ES-I3 (cell line): Measurements from ENCODE around the gene MRGPRF.
A peak's percentile ranks its signal among the peaks of the same experiment; 100 is the strongest.

ENCODE experiments used
- H3K36me3 ChIP-seq: 2 replicates; pipeline ENCODE4 v1.6.1; 2013; ENCODE audit warnings: mild to moderate bottlenecking, low read length, control low read depth, moderate library complexity; ENCODE audit not compliant: insufficient read depth
- H3K4me1 ChIP-seq: 2 replicates; pipeline ENCODE4 v1.6.1; 2013; ENCODE audit warnings: mild to moderate bottlenecking, control low read depth, low read length; ENCODE audit not compliant: insufficient read depth
- H3K9ac ChIP-seq: 2 replicates; pipeline ENCODE4 v1.6.1; 2013; ENCODE audit warnings: low read depth, mild to moderate bottlenecking, low read length, moderate library complexity
- H3K9me3 ChIP-seq: 2 replicates; pipeline ENCODE4 v1.6.1; 2013; ENCODE audit warnings: mild to moderate bottlenecking, low read length, moderate library complexity; ENCODE audit not compliant: control insufficient read depth, insufficient read depth

Gene MRGPRF

GRCh38 chr11:69040051-69040450 is 27.0 kb upstream of the MRGPRF start:
- H3K4me1 ChIP-seq: peaks cover 46% of the 10 kb centered on the region
- H3K9ac ChIP-seq: no peak overlapping the region
- H3K9me3 ChIP-seq: no peaks in the 10 kb centered on the region
- H3K36me3 ChIP-seq: no peaks in the 10 kb centered on the region

- Histone ChIP-seq H3K4me1 (peaks cover 44% of the 10 kb centered on the region), H3K36me3 (no peaks in the 10 kb centered on the region), H3K9me3 (no peaks in the 10 kb centered on the region), H3K9ac (no peak overlapping the region)
These were observed 26.5 kb upstream of the MRGPRF start for GRCh38 chr11:69039501-69039900.

GRCh38 chr11:69037544-69037943 is 24.5 kb upstream of the MRGPRF start:
- Histone ChIP-seq H3K9ac (no peak overlapping the region), H3K9me3 (no peaks in the 10 kb centered on the region), H3K36me3 (no peaks in the 10 kb centered on the region), H3K4me1 (peaks cover 38% of the 10 kb centered on the region)

- no peaks in the 10 kb centered on the region for H3K9me3 ChIP-seq
- no peak overlapping the region for H3K9ac ChIP-seq
- no peaks in the 10 kb centered on the region for H3K36me3 ChIP-seq
- peaks cover 38% of the 10 kb centered on the region for H3K4me1 ChIP-seq
These were observed 24.0 kb upstream of the MRGPRF start for GRCh38 chr11:69037074-69037473.

GRCh38 chr11:69035946-69036340 is 22.9 kb upstream of the MRGPRF start:
- peaks cover 30% of the 10 kb centered on the region for H3K4me1 ChIP-seq
- H3K9me3 ChIP-seq: no peaks in the 10 kb centered on the region

GRCh38 chr11:69035150-69035945 is 22.3 kb upstream of the MRGPRF start:
- Histone ChIP-seq H3K36me3 (no peaks in the 10 kb centered on the region), H3K4me1 (peaks cover 25% of the 10 kb centered on the region; the same call in 1 of the 2 replicates), H3K9ac (peak overlapping the region; percentile 33), H3K9me3 (no peaks in the 10 kb centered on the region)

More at GRCh38 chr11:69035946-69036340, 22.9 kb upstream of the MRGPRF start:
- Histone ChIP-seq H3K9ac (no peak overlapping the region), H3K36me3 (no peaks in the 10 kb centered on the region)

GRCh38 chr11:69034123-69034867 is 21.2 kb upstream of the MRGPRF start:
- no peaks in the 10 kb centered on the region for H3K36me3 ChIP-seq
- no peaks in the 10 kb centered on the region for H3K9me3 ChIP-seq
- H3K9ac ChIP-seq: no peak overlapping the region
- peaks cover 15% of the 10 kb centered on the region; the same call in 1 of the 2 replicates for H3K4me1 ChIP-seq

- Histone ChIP-seq H3K4me1 (peaks cover 15% of the 10 kb centered on the region; the same call in 1 of the 2 replicates), H3K9me3 (no peaks in the 10 kb centered on the region), H3K9ac (no peak overlapping the region), H3K36me3 (no peaks in the 10 kb centered on the region)
These were observed 20.4 kb upstream of the MRGPRF start for GRCh38 chr11:69033431-69033830.

- no peaks in the 10 kb centered on the region for H3K9me3 ChIP-seq
- H3K36me3 ChIP-seq: no peaks in the 10 kb centered on the region
- peaks cover 18% of the 10 kb centered on the region; the same call in 1 of the 2 replicates for H3K4me1 ChIP-seq
- H3K9ac ChIP-seq: no peak overlapping the region
These were observed 19.8 kb upstream of the MRGPRF start for GRCh38 chr11:69032833-69033232.

- H3K4me1 ChIP-seq: peaks cover 22% of the 10 kb centered on the region; the same call in 1 of the 2 replicates
- H3K36me3 ChIP-seq: no peaks in the 10 kb centered on the region
- H3K9me3 ChIP-seq: no peaks in the 10 kb centered on the region
- H3K9ac ChIP-seq: no peak overlapping the region
These were observed 17.3 kb upstream of the MRGPRF start for GRCh38 chr11:69030301-69030700.

- no peak overlapping the region for H3K9ac ChIP-seq
- H3K4me1 ChIP-seq: peaks cover 17% of the 10 kb centered on the region; the same call in 1 of the 2 replicates
- H3K36me3 ChIP-seq: no peaks in the 10 kb centered on the region
- H3K9me3 ChIP-seq: no peaks in the 10 kb centered on the region
These were observed 14.8 kb upstream of the MRGPRF start for GRCh38 chr11:69027704-69028372.

GRCh38 chr11:69024509-69024908 is 11.5 kb upstream of the MRGPRF start:
- Histone ChIP-seq H3K36me3 (no peaks in the 10 kb centered on the region), H3K9ac (no peak overlapping the region), H3K4me1 (peaks cover 9% of the 10 kb centered on the region; the same call in 1 of the 2 replicates), H3K9me3 (no peaks in the 10 kb centered on the region)

GRCh38 chr11:69022260-69022659 is 9.2 kb upstream of the MRGPRF start:
- Histone ChIP-seq H3K9me3 (no peaks in the 10 kb centered on the region), H3K4me1 (peaks cover under 1% of the 10 kb centered on the region; the same call in 1 of the 2 replicates), H3K36me3 (no peaks in the 10 kb centered on the region), H3K9ac (no peak overlapping the region)

- H3K9ac ChIP-seq: no peak overlapping the region
- H3K9me3 ChIP-seq: no peaks in the 10 kb centered on the region
- H3K4me1 ChIP-seq: peaks cover 11% of the 10 kb centered on the region; the same call in 1 of the 2 replicates
- H3K36me3 ChIP-seq: no peaks in the 10 kb centered on the region
These were observed 5.9 kb upstream of the MRGPRF start for GRCh38 chr11:69018924-69019323.
